GM19099 (cell line): ENCODE results near the gene EBF3.

Experiments used
- POLR2A ChIP-seq: IDR thresholded peaks from 3 replicates; pipeline ENCODE4 v1.6.1; 2011; ENCODE audit warnings: low read depth; ENCODE audit not compliant: insufficient read length; ENCODE audit errors: extremely low read depth

Gene EBF3

DNA sequence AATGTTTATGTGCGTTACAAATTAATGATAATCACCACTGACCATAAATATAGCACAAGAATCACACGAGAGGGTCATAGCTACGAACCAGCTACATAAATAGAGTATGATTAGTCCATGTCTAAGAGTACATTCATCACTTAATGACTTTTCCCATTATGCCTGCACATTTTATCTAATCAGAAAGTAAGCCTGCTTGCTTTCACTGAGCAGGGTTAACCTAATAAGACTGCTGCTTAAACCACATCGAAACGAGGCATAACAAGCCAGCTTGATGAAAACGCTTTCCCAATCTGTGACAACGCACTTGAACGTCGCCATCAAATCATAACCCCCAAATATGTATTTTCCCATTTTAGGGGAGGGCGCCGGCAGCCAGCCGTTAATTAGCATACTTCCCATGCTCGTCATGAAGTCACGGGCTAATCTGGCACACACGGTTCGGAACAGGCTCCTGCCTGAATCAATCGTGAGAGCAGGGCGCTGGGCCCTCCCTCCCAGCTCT is 71.5 kb downstream of the EBF3 start:
- TF ChIP-seq POLR2A: no peak

DNA sequence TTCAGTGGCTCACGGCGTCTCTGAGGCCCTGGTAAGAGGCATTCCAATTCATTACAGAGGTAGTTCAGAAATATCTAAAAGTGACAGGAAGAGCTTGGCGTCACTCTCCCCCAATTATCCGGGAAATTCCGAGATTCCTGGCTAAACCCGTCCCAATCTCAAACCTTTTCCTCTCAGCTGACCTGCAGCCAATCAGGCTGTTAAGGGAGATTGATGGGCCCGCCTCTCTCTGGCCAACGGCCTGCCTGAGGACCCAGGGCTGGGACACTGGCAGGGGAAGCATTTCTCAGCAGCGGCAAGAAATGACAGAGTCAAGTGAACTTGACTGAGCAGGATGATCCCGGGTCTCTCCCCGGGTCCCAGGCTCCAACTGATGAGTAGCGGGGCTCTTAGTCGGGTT is 72.3 kb downstream of the EBF3 start:
- TF ChIP-seq POLR2A: no peak

DNA sequence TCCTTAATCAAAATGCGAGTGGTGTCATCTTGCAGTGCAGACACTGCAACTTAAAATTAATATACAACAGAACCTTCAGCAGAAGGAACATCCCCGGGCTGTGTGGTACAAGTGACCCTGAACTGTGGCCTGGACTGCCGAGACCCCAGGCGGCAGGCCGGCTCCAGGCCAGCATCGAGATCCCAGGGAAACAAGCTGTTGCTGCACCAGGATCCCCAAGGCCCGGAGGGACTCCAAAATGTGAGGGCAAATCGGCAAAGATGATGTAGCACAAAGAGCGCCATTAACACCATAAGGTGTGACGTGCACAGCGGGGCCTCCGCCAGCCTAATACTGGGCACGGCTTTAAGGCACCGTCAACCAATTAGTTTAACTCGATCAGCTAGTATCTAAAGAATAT is 73.9 kb downstream of the EBF3 start:
- TF ChIP-seq POLR2A: no peak

DNA sequence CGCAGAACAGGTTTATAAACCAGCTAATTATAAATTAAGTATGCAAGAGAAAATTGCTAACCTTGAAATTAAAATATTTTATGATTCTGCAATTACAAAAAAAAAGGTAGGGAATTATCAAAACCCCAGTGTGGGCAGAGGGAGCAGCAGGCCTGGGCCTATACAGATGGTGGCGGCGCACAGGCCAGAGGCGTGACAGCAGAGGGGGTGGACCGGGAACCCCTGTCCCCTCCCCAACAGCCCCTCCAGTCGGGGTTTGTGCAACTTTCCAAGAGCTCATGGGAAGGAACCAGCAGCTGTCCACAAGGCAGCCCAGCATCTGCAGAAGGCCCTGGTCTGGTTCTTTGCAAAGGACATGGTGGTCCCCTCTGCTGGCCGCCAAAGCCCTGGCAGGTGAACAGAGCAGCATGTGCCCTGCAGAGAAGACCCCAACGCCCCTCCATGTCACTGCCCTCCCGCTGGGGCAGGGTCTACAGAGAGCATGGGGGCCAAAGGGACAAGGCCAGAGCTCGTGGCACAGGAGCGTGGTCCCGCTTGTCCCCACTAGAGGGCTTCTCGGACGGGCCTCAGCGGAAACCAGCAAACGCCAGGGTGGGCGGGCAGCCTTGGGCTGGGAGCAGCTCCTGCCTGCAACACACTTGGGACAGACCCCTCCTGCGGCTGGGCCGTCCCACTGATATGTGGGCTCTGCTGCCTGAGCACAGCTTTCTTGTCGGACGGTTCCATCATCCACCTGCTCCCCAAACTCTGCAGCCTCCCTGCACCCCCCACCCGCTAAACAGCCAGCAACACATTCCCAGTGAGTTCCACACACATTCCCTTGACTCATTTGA is 75.1 kb downstream of the EBF3 start:
- TF ChIP-seq POLR2A: no peak

DNA sequence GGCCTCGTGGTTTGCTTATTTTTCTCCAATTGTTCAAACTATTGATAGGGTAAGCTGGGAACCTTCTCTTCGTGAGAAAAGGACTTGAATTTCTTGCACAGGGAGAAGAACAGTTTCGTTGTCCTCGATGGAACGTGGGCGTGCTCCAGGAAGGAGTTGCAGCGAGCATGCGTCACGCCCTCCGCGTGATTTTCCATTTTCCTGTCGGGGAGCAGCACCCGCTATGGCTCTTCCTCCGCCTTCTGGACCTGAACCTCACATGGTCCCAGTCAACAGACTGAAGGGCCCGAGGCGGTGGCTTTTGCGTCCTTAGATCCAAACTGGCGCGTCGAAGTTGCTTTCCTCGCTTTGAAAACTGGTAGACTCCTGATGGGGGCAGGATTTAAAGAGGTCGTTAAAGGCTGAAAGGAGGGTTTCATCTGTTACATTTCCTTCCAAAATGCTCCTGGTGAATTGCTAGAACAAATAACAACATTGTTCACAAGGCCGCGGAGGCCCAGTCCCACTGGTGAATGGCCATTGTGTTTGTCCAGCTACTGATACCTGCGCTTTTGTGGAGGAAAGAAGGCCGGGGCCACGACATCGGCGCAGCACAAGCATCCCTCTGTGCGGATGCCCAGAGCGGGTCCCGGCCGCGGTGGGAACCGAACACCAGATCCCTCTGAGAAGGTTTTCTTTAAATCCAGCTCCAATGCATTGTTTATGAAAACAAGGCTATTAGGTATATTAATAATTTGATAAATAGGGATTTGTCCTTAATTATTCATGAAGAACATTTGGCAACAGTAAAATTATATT is 75.9 kb downstream of the EBF3 start:
- no peak for TF ChIP-seq POLR2A

DNA sequence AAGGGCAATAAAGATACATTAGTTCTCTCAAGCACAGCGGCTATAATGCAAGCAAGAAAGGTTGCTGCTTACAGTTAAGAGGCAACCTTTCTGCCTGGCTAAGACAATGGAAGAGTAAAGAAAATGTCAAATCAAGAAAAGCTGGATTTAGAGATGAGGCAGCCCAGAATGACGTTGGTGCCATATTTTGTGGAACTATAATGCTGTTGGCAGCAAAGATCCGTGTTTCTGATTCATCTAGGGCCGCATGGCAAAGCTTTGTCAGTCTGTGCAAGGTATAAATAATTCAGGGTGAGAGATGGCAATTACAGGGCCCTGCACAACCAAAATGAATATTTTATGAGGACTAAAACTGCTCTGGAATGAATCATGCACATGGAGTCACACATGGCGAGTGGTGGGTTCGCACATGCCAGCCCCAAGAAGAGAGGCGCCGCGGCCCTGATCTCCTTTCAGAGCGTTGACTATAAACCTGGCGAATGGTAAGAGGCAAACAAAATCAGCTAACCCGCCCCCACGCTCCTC is 76.6 kb downstream of the EBF3 start:
- TF ChIP-seq POLR2A: no peak

DNA sequence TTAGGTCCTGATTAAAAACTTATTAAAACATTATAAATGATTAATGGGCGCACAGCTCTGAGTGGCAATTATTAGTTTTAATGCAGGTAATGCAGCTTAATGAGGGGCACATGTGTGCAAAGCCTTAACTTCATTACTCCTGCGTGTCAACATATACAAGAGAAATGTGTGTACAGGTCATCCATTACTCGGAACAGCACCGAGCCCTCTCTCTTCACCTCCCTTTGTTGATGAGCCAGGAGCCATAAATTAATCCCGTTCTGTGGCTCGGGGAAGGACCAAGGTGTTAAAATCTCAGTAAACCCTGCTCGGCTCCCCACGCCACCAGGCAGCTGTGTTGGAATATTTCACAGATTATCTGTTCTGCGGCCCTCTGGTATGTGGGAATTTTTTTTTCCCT is 77.8 kb downstream of the EBF3 start:
- TF ChIP-seq POLR2A: no peak

DNA sequence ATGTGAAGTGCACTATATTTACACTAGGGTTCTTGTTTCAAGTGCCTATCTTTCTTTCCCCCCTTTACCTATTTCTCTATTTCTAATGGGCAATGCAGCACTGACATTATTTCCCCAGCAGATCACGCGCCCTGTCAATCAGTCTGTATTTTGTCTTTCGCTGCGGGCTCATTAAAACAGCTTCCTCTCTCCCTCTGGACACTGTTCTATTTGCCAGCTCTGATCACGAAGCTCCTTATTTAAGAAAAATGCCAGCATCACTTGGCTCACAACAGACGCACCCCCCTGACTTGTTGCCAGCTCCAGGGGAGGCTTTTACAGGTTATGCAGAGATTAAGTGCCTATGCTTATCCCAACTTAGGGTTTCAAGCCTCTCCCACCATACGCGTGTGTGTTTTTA is 78.5 kb downstream of the EBF3 start:
- no peak for TF ChIP-seq POLR2A

DNA sequence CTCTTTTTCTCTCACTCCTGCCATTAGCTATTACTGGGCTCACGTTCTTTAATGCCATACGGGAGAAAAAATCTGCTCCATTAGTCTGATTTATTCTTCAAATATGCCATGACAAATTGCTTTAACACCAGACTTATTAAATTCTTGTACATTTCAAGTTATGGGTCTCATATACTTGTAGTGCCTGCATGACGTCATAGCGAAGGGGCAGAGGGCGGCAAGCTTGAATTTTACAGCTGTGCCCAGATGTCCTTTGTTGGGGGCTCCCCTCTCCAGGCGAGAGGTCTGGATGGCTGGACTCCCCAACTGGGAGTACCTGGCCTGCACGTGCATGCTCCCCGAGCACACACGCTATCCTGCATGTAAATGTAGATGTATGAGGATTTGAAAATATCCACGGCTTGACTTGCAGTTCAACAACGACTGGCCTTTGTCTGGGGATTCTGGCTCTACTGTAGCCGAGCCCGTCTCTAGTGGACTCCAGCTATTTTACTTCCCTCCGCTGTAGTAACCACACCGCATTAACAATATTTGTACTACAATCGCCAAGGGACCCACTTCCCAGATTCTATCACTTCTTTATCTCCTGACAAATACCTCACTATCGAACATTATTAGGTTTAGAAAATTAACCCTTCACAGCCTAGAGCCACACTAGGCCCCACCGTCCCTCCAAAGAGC is 79.5 kb downstream of the EBF3 start:
- no peak for TF ChIP-seq POLR2A

DNA sequence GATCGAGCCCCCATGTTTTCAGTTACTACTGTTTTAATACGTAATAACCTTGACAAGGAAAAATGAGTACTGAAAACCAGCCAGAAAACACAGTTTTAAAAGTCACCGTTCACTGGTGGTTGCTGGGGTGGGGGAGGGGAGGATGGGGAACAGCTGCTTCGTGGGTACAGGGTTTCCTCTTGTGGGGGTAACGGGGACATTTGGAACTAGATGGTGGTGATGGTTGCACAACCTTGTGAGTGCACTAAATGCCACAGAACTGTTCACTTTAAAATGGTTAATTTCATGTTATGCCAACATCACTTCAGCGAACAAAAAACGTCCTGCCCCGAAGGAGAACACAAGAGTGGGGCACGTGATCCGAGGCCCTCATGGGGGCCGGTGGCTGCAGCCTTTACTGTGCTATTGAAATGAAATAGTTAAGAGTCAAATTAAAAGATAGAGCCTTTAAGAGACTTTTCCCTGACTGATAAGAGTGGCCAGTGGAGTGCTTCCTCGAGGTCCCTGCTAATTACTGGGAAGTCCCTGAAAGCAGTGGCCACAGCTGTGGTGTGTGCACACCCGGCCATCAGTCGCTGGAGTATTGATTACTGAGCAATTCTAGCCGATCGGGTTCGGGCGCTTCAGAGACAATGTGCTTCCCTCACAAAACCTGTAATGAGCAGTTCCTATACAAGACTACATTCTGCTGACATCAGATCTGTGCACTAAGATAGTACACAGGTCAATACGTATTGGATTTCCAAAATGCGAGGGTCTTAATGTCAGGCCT is 80.3 kb downstream of the EBF3 start:
- TF ChIP-seq POLR2A: no peak

DNA sequence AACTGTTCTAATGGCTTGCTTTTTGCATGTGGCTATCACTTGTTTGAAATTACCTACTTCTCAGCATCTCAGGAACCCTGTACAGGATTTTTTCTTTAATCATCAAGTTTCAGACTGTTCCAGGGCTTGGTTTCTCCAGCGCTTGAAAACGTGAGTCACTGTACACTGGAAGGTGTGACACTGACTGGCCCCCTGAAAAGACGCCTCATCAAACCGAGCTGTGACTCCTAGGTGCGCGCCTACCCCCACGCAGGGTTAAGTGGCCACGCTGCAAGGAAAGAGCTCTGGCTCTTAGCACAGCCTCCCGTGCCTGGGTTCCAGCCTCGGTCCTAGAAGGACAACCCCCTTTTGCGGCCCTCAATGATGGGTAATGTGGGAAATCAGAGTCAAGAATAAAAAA is 81.0 kb downstream of the EBF3 start:
- no peak for TF ChIP-seq POLR2A

DNA sequence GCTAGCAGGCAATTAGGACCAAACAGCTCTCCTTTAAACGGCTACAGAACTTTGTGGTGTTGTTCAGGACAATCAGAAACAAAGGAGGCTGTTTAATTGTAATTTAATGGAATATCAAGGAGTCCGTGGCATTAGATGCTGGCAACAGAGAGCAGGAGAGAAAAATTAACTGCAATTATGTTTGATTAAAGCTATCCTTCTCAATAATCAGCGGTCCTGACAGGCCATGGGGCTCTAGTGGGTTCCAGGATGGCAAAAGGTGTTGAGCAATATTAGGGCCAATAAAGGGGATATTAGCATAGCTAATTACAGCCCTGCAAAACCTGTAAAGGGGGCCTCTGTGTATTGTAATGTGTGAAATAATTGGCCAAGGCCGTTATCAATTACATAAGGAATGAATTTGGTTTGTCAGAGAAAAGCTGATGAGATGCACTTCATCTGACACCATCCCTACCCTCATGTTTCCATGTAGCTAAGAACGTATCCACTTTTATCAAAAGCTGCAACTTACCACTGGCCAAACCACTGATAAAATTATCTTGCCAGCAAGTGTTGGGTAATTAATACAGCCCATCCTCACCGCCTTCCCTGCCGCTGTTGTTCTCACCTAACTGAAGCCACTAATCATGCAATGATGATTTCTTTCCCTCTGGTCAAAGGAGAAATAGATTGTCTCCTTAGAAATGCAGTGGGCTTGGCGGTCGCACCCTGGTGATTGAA is 81.6 kb downstream of the EBF3 start:
- TF ChIP-seq POLR2A: no peak

DNA sequence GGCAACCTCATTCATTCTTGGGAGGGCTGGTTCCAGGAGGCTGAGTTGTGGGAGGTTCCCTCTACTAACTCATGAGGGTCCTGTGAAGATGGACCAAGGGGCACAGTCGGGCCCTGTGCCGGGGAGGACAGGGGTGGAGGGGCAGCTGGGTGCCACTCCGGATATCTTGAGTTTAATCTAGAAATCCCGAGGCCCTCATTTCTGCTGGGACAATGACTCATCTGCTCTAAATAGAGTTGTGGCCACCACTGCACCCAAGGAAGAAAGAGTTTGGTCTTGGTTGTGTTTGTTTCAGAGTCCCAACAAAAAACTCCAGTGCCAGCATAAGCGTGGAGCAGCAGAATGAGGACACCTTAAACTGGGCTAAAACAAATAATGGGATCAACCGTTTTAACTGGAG is 82.4 kb downstream of the EBF3 start:
- no peak for TF ChIP-seq POLR2A
